Neural crest cell (in vitro differentiated cells): ENCODE measurements around the gene DOK5. TPM values are rescaled to one million over a fixed set of nuclear protein-coding genes. Genes with fewer than 3 reads are reported as not detected.

Experiments used
- DNase-seq: peaks from one replicate; pipeline ENCODE4 v3.0.0; 2021; ENCODE audit warnings: low read depth, mixed read lengths, low spot score
- H3K27ac Mint-ChIP-seq: one replicate; pipeline ENCODE4 v1.8.0; 2021; ENCODE audit warnings: mild to moderate bottlenecking, mixed read lengths; ENCODE audit not compliant: unreplicated experiment
- H3K27me3 Mint-ChIP-seq: 2 replicates; pipeline ENCODE4 v1.8.0; 2021; ENCODE audit warnings: low read depth, mild to moderate bottlenecking, mixed read lengths
- H3K36me3 Mint-ChIP-seq: 2 replicates; pipeline ENCODE4 v1.8.0; 2021; ENCODE audit warnings: low read depth, mild to moderate bottlenecking, mixed read lengths
- H3K4me1 Mint-ChIP-seq: 2 replicates; pipeline ENCODE4 v1.8.0; 2021; ENCODE audit warnings: mixed read lengths
- H3K4me3 Mint-ChIP-seq: one replicate; pipeline ENCODE4 v1.8.0; 2021; ENCODE audit warnings: mild to moderate bottlenecking, mixed read lengths
- H3K9me3 Mint-ChIP-seq: 2 replicates; pipeline ENCODE4 v1.8.0; 2021; ENCODE audit warnings: mixed read lengths
- CTCF ChIP-seq: fragments of 200-600 bp; sonication (generic); conservative IDR thresholded peaks from 2 replicates; pipeline ENCODE4 v1.5.0; 2021; ENCODE audit warnings: antibody characterized with exemption, mild to moderate bottlenecking
- total RNA-seq: library from RNA; stranded (reverse); gene quantifications from 2 replicates; pipeline ENCODE4 v1.2.1, GENCODE V29; 2021

DOK5 gene
- total RNA-seq, 1 donor from 2014 or later = 4.4 TPM

DNA sequence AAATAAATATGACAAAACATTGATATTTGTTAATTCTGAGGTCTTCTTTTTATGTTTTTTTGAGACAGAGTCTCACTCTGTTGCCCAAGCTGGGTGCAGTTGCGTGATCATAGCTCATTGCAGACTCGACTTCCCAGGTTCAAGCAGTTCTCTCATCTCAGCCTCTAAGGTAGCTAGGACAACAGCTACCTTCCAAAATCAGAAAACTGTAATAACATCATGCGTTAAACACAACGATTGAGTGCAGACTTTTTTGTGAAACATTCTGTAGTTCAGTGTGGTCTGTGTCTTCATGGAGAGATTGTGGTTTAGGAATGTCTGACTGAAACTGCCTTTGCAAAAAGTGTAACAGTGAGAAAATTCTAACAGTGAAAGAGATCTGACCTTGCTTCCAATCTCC lies 16.1 kb upstream of the DOK5 start:
- Mint-ChIP-seq H3K4me1 (no peaks in the 10 kb centered on the region), H3K9me3 (no peaks in the 10 kb centered on the region), H3K27me3 (no peaks in the 10 kb centered on the region), H3K36me3 (peaks cover 2% of the 10 kb centered on the region), H3K27ac (no peak overlapping the region), H3K4me3 (no peak overlapping the region)
- TF ChIP-seq CTCF = no peak
- no peak for DNase-seq

DNA sequence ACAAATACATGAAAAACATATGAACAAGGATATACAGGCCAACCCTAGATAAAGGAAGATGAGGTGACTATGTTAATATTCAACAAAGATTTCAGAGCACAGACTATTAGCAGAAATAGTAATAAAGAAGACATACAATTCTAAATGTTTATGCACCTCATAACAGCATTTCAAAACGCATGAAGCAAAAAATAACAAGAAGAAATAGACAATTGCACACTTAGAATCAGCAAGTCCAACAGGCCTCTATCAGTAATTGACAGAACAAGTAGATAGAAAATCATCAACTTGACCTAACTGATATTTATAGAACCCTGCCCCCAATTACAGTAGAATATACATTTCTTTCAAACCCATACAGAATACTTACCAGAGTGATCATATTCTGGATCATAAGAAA lies 11.4 kb upstream of the DOK5 start:
- Mint-ChIP-seq H3K4me3 (no peak overlapping the region), H3K9me3 (no peaks in the 10 kb centered on the region), H3K27ac (no peak overlapping the region), H3K36me3 (peaks cover 2% of the 10 kb centered on the region), H3K27me3 (no peaks in the 10 kb centered on the region), H3K4me1 (no peaks in the 10 kb centered on the region)
- no peak for TF ChIP-seq CTCF
- DNase-seq = no peak

- H3K27me3 Mint-ChIP-seq = no peaks in the 10 kb centered on the region
Measured at GRCh38 chr20:54466127-54466526, 9.3 kb upstream of the DOK5 start.

DNA sequence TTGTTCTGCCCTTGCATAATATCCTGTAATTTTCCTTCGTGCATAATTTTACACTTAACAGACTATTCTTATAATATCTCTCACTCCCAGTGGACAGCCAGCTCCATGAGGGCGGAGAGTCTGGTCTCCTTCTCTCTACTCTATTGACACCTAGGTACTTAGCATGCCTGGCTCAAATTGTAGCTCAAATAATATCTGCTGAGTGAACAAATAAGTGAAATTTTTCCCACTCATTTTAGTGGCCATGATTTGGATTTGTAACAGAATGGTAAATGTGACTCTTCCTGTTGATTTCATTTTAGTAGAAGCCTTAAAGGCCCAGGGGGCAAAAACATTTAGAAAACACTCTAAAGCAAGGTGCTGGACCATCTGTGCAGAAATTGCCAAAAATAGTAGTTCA lies 7.8 kb upstream of the DOK5 start:
- TF ChIP-seq CTCF = no peak
- DNase-seq = no peak
- no peaks in the 10 kb centered on the region for H3K9me3 Mint-ChIP-seq
- H3K27me3 Mint-ChIP-seq = no peaks in the 10 kb centered on the region
- no peaks in the 10 kb centered on the region for H3K36me3 Mint-ChIP-seq
- no peak overlapping the region for H3K4me3 Mint-ChIP-seq
- H3K4me1 Mint-ChIP-seq = no peaks in the 10 kb centered on the region
- no peak overlapping the region for H3K27ac Mint-ChIP-seq

More at GRCh38 chr20:54466127-54466526, 9.3 kb upstream of the DOK5 start:
- Mint-ChIP-seq H3K9me3 (no peaks in the 10 kb centered on the region), H3K27ac (no peak overlapping the region), H3K4me1 (no peaks in the 10 kb centered on the region), H3K36me3 (no peaks in the 10 kb centered on the region), H3K4me3 (no peak overlapping the region)
- DNase-seq = no peak
- no peak for TF ChIP-seq CTCF

DNA sequence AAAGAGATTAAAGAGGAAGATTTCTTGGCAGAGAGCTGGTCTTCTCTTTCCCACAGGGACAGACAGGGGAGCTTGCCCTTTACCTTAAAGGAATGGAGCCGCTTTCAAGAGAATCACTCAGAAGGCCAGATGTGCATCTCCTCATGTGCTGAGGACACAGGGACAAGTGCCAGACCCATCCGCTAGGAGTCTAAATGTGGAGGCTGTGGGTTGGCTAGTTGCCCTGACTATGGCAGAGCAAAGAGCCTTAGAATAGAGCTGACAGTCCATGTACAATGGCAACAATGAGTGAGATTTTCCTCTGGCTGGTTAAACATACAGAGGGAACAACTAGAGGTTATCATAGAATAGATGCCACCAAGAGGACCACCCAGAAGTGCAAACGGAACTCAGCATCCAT lies 7.3 kb upstream of the DOK5 start:
- H3K4me1 Mint-ChIP-seq = no peaks in the 10 kb centered on the region
- no peak for TF ChIP-seq CTCF
- no peak overlapping the region for H3K4me3 Mint-ChIP-seq
- no peaks in the 10 kb centered on the region for H3K9me3 Mint-ChIP-seq
- H3K36me3 Mint-ChIP-seq = no peaks in the 10 kb centered on the region
- H3K27me3 Mint-ChIP-seq = no peaks in the 10 kb centered on the region
- no peak for DNase-seq
- H3K27ac Mint-ChIP-seq = no peak overlapping the region

- no peaks in the 10 kb centered on the region for H3K9me3 Mint-ChIP-seq
- H3K4me1 Mint-ChIP-seq = no peaks in the 10 kb centered on the region
- no peak overlapping the region for H3K4me3 Mint-ChIP-seq
- H3K27me3 Mint-ChIP-seq = no peaks in the 10 kb centered on the region
- H3K27ac Mint-ChIP-seq = no peak overlapping the region
- no peaks in the 10 kb centered on the region for H3K36me3 Mint-ChIP-seq
- no peak for DNase-seq
- no peak for TF ChIP-seq CTCF
Measured at GRCh38 chr20:54469293-54469692, 6.1 kb upstream of the DOK5 start.
